ENCODE results near the gene TMEM229B.

Gene TMEM229B

GRCh38 chr14:67425608-67426007 is 62.9 kb downstream of the TMEM229B start:
- no peak for DNase-seq
- no peak for ATAC-seq (ENCODE audit: insufficient read depth, low read depth)
- no peaks in the 10 kb centered on the region for H3K36me3 ChIP-seq (ENCODE audit: insufficient read depth, low read length)
- no peak for TF ChIP-seq EZH2 (IDR thresholded peaks at IDR 0.05; ENCODE audit: borderline replicate concordance, low read depth, low read length, severe bottlenecking)
- TF ChIP-seq, protein P1, sequence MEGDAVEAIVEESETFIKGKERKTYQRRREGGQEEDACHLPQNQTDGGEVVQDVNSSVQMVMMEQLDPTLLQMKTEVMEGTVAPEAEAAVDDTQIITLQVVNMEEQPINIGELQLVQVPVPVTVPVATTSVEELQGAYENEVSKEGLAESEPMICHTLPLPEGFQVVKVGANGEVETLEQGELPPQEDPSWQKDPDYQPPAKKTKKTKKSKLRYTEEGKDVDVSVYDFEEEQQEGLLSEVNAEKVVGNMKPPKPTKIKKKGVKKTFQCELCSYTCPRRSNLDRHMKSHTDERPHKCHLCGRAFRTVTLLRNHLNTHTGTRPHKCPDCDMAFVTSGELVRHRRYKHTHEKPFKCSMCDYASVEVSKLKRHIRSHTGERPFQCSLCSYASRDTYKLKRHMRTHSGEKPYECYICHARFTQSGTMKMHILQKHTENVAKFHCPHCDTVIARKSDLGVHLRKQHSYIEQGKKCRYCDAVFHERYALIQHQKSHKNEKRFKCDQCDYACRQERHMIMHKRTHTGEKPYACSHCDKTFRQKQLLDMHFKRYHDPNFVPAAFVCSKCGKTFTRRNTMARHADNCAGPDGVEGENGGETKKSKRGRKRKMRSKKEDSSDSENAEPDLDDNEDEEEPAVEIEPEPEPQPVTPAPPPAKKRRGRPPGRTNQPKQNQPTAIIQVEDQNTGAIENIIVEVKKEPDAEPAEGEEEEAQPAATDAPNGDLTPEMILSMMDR (IDR thresholded peaks at IDR 0.05; ENCODE audit: borderline replicate concordance, extremely low read depth, low read length, poor library complexity, severe bottlenecking), result no peak
- no peaks in the 10 kb centered on the region for H3K9me3 ChIP-seq (ENCODE audit: insufficient read depth, low read length, severe bottlenecking)
- H3K27me3 ChIP-seq (ENCODE audit: insufficient read depth, low read length, poor library complexity), result peaks cover 14% of the 10 kb centered on the region
- H3K27ac ChIP-seq (ENCODE audit: low read length), result no peak overlapping the region
- H3K4me1 ChIP-seq (ENCODE audit: insufficient read depth, low read length), result peaks cover 3% of the 10 kb centered on the region
- no peak overlapping the region for H3K4me3 ChIP-seq (ENCODE audit: low read depth in 1 of 2, low read length in 2 of 2)
- H2AFZ ChIP-seq (ENCODE audit: low read depth, low read length), result no peak overlapping the region
- no peaks in the 10 kb centered on the region for H4K20me1 ChIP-seq (ENCODE audit: insufficient read depth, low read length)
- H3K9ac ChIP-seq (ENCODE audit: low read depth, low read length), result no peak overlapping the region
- no peak overlapping the region for H3K4me2 ChIP-seq (ENCODE audit: insufficient read depth, low read length)
- no peaks in the 10 kb centered on the region for H3K79me2 ChIP-seq (ENCODE audit: insufficient read depth, low read length)

DNA sequence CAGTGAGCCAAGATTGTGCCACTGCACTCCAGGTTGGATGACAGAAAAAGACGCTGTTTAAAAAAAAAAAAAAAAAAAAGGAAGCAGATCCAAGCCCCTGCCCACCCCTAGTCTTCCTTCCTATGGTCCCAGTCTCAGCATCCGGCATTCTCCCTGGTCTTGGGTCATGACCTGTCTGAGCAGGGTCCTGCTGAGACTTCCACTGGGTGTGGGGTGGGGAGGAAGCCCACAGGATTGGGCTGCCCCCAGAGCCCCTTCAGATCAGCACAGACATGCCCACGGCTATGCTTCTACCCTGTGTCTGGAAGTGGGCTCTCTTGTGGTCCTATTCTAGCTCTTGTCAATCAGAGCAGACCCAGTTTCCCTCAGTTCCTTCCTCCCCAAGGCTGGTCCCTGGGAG is 64.0 kb downstream of the TMEM229B start:
- no peaks in the 10 kb centered on the region for H3K36me3 ChIP-seq (ENCODE audit: insufficient read depth, low read length)
- no peak for TF ChIP-seq EZH2 (IDR thresholded peaks at IDR 0.05; ENCODE audit: borderline replicate concordance, low read depth, low read length, severe bottlenecking)
- TF ChIP-seq, protein P1 (IDR thresholded peaks at IDR 0.05; ENCODE audit: borderline replicate concordance, extremely low read depth, low read length, poor library complexity, severe bottlenecking), result no peak
- no peak for ATAC-seq (ENCODE audit: insufficient read depth, low read depth)
- H3K4me3 ChIP-seq (ENCODE audit: low read depth in 1 of 2, low read length in 2 of 2), result no peak overlapping the region
- H3K27me3 ChIP-seq (ENCODE audit: insufficient read depth, low read length, poor library complexity), result peaks cover 14% of the 10 kb centered on the region
- DNase-seq, result no peak
- no peaks in the 10 kb centered on the region for H3K9me3 ChIP-seq (ENCODE audit: insufficient read depth, low read length, severe bottlenecking)
- H3K79me2 ChIP-seq (ENCODE audit: insufficient read depth, low read length), result no peaks in the 10 kb centered on the region
- peaks cover 3% of the 10 kb centered on the region for H3K4me1 ChIP-seq (ENCODE audit: insufficient read depth, low read length)
- no peak overlapping the region for H3K27ac ChIP-seq (ENCODE audit: low read length)
- H2AFZ ChIP-seq (ENCODE audit: low read depth, low read length), result no peak overlapping the region
- no peaks in the 10 kb centered on the region for H4K20me1 ChIP-seq (ENCODE audit: insufficient read depth, low read length)
- H3K9ac ChIP-seq (ENCODE audit: low read depth, low read length), result no peak overlapping the region
- no peak overlapping the region for H3K4me2 ChIP-seq (ENCODE audit: insufficient read depth, low read length)

- Histone ChIP-seq H2AFZ (ENCODE audit: low read depth, low read length) (no peak overlapping the region), H3K4me1 (ENCODE audit: insufficient read depth, low read length) (peaks cover 3% of the 10 kb centered on the region), H3K79me2 (ENCODE audit: insufficient read depth, low read length) (no peaks in the 10 kb centered on the region), H4K20me1 (ENCODE audit: insufficient read depth, low read length) (no peaks in the 10 kb centered on the region), H3K9ac (ENCODE audit: low read depth, low read length) (no peak overlapping the region), H3K27me3 (ENCODE audit: insufficient read depth, low read length, poor library complexity) (peaks cover 11% of the 10 kb centered on the region), H3K4me2 (ENCODE audit: insufficient read depth, low read length) (no peak overlapping the region), H3K9me3 (ENCODE audit: insufficient read depth, low read length, severe bottlenecking) (no peaks in the 10 kb centered on the region), H3K27ac (ENCODE audit: low read length) (no peak overlapping the region), H3K4me3 (ENCODE audit: low read depth in 1 of 2, low read length in 2 of 2) (no peak overlapping the region), H3K36me3 (ENCODE audit: insufficient read depth, low read length) (no peaks in the 10 kb centered on the region)
- DNase-seq (no peak), ATAC-seq (ENCODE audit: insufficient read depth, low read depth) (no peak)
- no peak for TF ChIP-seq EZH2 (IDR thresholded peaks at IDR 0.05; ENCODE audit: borderline replicate concordance, low read depth, low read length, severe bottlenecking)
- TF ChIP-seq, protein P1 (IDR thresholded peaks at IDR 0.05; ENCODE audit: borderline replicate concordance, extremely low read depth, low read length, poor library complexity, severe bottlenecking), result no peak
Observed at GRCh38 chr14:67423424-67423823, 65.1 kb downstream of the TMEM229B start.

Measured in DND-41 (cell line).